ENCODE measurements around the gene LIN7B.

DNA sequence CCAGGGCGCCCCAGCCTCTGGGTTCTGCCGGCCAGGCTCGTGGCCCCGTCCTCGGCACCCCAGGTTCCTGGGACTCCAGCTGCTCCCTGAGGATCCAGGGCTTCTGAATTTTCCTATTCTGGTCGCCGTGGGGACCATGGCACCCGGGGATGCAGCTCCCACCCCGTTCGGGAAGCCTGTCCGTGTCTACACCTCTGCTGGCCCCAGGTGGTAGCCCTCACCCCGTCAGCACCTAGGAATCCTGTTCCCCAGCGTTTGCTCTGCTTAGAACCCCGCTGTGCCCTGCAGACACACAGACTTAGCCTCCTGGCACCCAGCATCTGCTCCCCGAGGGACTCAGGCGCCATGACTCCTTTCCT is 6.1 kb downstream of the LIN7B start:
- no peak for TF ChIP-seq YY1 (IDR thresholded peaks at IDR 0.05; ENCODE audit: insufficient read depth, insufficient read length)
- no peak for TF ChIP-seq SUZ12 (IDR thresholded peaks at IDR 0.05; ENCODE audit: extremely low read depth, insufficient read depth, insufficient read length)
- TF ChIP-seq ZNF274 (IDR thresholded peaks at IDR 0.05; ENCODE audit: low read depth, low read length), result no peak

Measured in NT2/D1 (cell line).